ENCODE data around the gene EHMT1.
"Not testable (repeated sequence)": the region's sequence is repeated elsewhere in the genome, so short reads cannot be mapped to it uniquely, and the experiment has no call there.

Gene EHMT1

GRCh38 chr9:137802021-137802420 is 183.2 kb downstream of the EHMT1 start:
- Histone ChIP-seq H3K27me3 (ENCODE audit: insufficient read depth, low read depth, severe bottlenecking) (no peaks in the 10 kb centered on the region), H3K36me3 (peaks cover 66% of the 10 kb centered on the region)

GRCh38 chr9:137802521-137803243 is 183.9 kb downstream of the EHMT1 start:
- no peak for TF ChIP-seq CTCF (IDR thresholded peaks at IDR 0.05; ENCODE audit: low read depth, low read length)
- H3K4me3 ChIP-seq (ENCODE audit: low read depth, low read length): no peak overlapping the region
- H3K9me3 ChIP-seq (ENCODE audit: severe bottlenecking): no peaks in the 10 kb centered on the region
- H3K36me3 ChIP-seq: peaks cover 66% of the 10 kb centered on the region
- DNase-seq: no peak
- no peak overlapping the region for H3K27ac ChIP-seq
- no peaks in the 10 kb centered on the region for H3K27me3 ChIP-seq (ENCODE audit: insufficient read depth, low read depth, severe bottlenecking)

More at GRCh38 chr9:137802021-137802420, 183.2 kb downstream of the EHMT1 start:
- Histone ChIP-seq H3K9me3 (ENCODE audit: severe bottlenecking) (no peaks in the 10 kb centered on the region), H3K4me3 (ENCODE audit: low read depth, low read length) (no peak overlapping the region), H3K27ac (no peak overlapping the region)
- no peak for DNase-seq
- no peak for TF ChIP-seq CTCF (IDR thresholded peaks at IDR 0.05; ENCODE audit: low read depth, low read length)

DNA sequence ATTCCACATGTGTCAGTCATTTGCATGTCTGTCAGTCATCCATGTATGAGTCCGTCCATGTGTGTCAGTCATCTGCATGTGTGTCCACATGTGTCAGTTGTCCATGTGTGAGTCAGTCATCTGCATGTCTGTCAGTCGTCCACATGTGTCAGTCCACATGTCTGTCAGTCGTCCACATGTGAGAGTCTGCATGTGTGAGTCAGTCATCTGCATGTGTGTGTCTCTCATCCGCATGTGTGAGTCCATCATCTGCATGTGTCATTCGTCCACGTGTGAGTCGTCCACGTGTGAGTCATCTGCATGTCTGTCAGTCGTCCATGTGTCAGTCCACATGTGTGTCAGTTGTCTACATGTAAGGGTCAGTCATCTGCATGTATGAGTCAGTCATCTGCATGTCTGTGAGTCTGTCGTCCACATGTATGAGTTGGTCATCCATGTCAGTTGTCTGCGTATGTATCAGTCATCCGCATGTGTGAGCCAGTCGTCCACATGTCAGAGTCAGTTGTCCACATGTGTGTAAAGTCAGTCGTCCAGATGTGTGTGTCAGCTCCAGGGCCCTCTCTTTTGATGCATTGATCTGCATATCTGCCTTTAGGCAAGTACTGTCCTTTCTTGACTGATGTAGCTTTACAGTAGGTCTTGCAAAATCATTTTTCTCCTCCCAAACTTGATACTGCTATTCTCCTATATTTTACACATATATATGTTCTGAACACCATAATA is 186.3 kb downstream of the EHMT1 start:
- Histone ChIP-seq H3K36me3 (peaks cover 61% of the 10 kb centered on the region), H3K4me3 (ENCODE audit: low read depth, low read length) (no peak overlapping the region), H3K27me3 (ENCODE audit: insufficient read depth, low read depth, severe bottlenecking) (no peaks in the 10 kb centered on the region), H3K9me3 (ENCODE audit: severe bottlenecking) (no peaks in the 10 kb centered on the region), H3K27ac (no peak overlapping the region)
- no peak for DNase-seq
- no peak for TF ChIP-seq CTCF (IDR thresholded peaks at IDR 0.05; ENCODE audit: low read depth, low read length)

GRCh38 chr9:137807721-137808703 is 189.2 kb downstream of the EHMT1 start:
- no peak for TF ChIP-seq CTCF (IDR thresholded peaks at IDR 0.05; ENCODE audit: low read depth, low read length)
- H3K36me3 ChIP-seq: peaks cover 49% of the 10 kb centered on the region
- no peak for DNase-seq
- no peaks in the 10 kb centered on the region for H3K9me3 ChIP-seq (ENCODE audit: severe bottlenecking)
- no peaks in the 10 kb centered on the region for H3K27me3 ChIP-seq (ENCODE audit: insufficient read depth, low read depth, severe bottlenecking)
- H3K27ac ChIP-seq: no peak overlapping the region
- no peak overlapping the region for H3K4me3 ChIP-seq (ENCODE audit: low read depth, low read length)

- H3K36me3 ChIP-seq: peaks cover 46% of the 10 kb centered on the region
- H3K9me3 ChIP-seq (ENCODE audit: severe bottlenecking): no peaks in the 10 kb centered on the region
- TF ChIP-seq CTCF (IDR thresholded peaks at IDR 0.05; ENCODE audit: low read depth, low read length): no peak
- DNase-seq: no peak
- H3K27me3 ChIP-seq (ENCODE audit: insufficient read depth, low read depth, severe bottlenecking): no peaks in the 10 kb centered on the region
- no peak overlapping the region for H3K4me3 ChIP-seq (ENCODE audit: low read depth, low read length)
- H3K27ac ChIP-seq: no peak overlapping the region
Observed at GRCh38 chr9:137809040-137809576, 190.3 kb downstream of the EHMT1 start.

DNA sequence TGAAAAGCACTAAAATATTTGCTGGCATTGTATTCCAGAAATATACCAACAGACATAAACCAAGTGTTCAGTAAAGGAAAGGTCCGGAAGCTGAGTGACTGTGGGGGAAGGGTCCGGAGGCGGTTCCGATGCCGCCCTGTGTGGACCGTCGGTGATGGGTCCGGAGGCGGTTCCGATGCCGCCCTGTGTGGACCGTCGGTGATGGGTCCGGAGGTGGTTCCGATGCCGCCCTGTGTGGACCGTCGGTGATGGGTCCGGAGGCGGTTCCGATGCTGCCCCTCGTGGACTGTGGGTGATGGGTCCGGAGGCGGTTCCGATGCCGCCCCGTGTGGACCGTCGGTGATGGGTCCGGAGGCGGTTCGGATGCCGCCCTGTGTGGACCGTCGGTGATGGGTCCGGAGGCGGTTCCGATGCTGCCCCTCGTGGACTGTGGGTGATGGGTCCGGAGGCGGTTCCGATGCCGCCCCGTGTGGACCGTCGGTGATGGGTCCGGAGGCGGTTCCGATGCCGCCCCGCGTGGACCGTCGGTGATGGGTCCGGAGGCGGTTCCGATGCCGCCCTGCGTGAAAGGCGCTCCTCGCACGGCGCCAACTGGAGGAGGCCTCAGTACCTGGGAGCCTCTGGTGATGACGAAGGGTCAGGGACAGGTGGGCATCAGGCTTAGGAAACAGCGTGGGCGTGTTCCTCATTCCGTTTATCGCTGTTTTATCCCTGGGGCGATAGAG is 191.1 kb downstream of the EHMT1 start:
- not testable (repeated sequence) for DNase-seq; H3K27ac ChIP-seq; H3K4me3 ChIP-seq (ENCODE audit: low read depth, low read length); H3K27me3 ChIP-seq (ENCODE audit: insufficient read depth, low read depth, severe bottlenecking); H3K9me3 ChIP-seq (ENCODE audit: severe bottlenecking)
- peaks cover 44% of the 10 kb centered on the region for H3K36me3 ChIP-seq
